Activated T-helper 1 cell treated with anti-CD3 and anti-CD28 coated beads, Interleukin-12 subunit alpha, Interleukin-12 subunit beta, Interleukin-2, Interleukin-4 antibody, amounts not matched to agents 30 ng/mL and 10 ng/mL and 1 ng/mL, durations not matched to agents 14 hours and 24 hours and 36 hours (primary cell): ENCODE data around the gene SMIM9. TPM values are rescaled to one million over a fixed set of nuclear protein-coding genes. Genes with fewer than 3 reads are reported as not detected.
A peak's percentile ranks its signal among the peaks of the same experiment; 100 is the strongest.

Experiments used
- DNase-seq: peaks from one replicate; pipeline ENCODE4 v3.0.0; 2021; ENCODE audit warnings: low spot score
- H3K27ac Mint-ChIP-seq: one replicate; pipeline ENCODE4 v1.8.0; 2021; ENCODE audit warnings: mild to moderate bottlenecking, mixed read lengths
- H3K27me3 Mint-ChIP-seq: one replicate; pipeline ENCODE4 v1.8.0; 2022; ENCODE audit warnings: mild to moderate bottlenecking, moderate library complexity, mixed read lengths; ENCODE audit not compliant: insufficient read depth
- H3K36me3 Mint-ChIP-seq: one replicate; pipeline ENCODE4 v1.8.0; 2021; ENCODE audit warnings: low read depth, mixed read lengths
- H3K4me1 Mint-ChIP-seq: one replicate; pipeline ENCODE4 v1.8.0; 2021; ENCODE audit warnings: low read depth, mixed read lengths
- H3K4me3 Mint-ChIP-seq: one replicate; pipeline ENCODE4 v1.8.0; 2021; ENCODE audit warnings: mild to moderate bottlenecking, moderate library complexity, mixed read lengths
- H3K9me3 Mint-ChIP-seq: one replicate; pipeline ENCODE4 v1.8.0; 2021; ENCODE audit warnings: mixed read lengths
- intact Hi-C: fragments of 100-400 bp; cut with micrococcal nuclease; formaldehyde crosslinking; loops from one replicate; pipeline ENCODE4 v1.15.1; 2024
- total RNA-seq: library from RNA; stranded (reverse); gene quantifications from 2 replicates; pipeline ENCODE4 v1.2.3, GENCODE V29; 2022

SMIM9 gene
- total RNA-seq, 1 donor from 2014 or later, result not detected

DNA sequence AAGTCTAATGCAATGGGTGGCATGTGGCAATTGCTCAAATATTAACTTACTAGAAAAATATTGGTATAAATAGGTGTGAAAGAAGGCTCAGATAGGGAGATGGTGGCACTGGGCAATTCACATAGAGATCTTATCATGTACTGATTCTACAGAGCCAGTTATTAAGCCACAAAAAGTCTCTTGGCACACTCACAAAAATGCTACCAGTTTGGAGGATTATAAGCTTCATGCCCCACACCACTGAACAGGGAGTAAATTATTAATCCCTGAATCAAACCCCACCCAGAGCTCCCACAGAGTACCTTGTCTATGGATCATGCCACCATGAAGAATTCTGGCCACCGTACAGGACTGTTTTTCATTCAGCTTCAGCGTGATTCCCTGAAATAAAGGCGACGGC is 43.0 kb downstream of the SMIM9 start:
- Mint-ChIP-seq H3K4me3 (no peak overlapping the region), H3K9me3 (no peaks in the 10 kb centered on the region), H3K27me3 (no peaks in the 10 kb centered on the region), H3K4me1 (peaks cover 8% of the 10 kb centered on the region), H3K36me3 (peaks cover 23% of the 10 kb centered on the region), H3K27ac (no peak overlapping the region)
- intact Hi-C loops, result no loop called here
- no peak for DNase-seq

DNA sequence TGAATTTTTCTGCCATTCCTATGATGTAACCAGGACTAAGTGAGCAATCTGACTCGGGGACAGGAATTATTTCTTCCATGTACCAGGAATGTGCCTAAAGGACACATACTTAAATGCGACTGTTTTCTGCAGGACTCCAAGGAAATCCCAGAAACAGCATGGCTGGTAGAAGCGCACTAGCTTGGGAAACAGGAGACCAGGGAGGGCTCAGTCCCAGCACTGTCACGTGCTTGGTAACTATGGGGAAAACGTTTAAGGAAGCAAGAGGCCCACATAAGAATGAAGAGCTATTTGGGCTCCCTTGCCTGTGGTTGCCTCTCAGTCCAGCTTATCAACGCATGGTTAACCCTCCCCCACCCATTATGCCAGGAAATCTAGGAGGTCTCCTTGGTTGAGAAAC is 48.7 kb downstream of the SMIM9 start:
- Mint-ChIP-seq H3K36me3 (peaks cover 35% of the 10 kb centered on the region), H3K9me3 (no peaks in the 10 kb centered on the region), H3K27ac (no peak overlapping the region), H3K27me3 (no peaks in the 10 kb centered on the region), H3K4me3 (no peak overlapping the region), H3K4me1 (peaks cover 28% of the 10 kb centered on the region)
- intact Hi-C loops, result no loop called here
- DNase-seq, result no peak

DNA sequence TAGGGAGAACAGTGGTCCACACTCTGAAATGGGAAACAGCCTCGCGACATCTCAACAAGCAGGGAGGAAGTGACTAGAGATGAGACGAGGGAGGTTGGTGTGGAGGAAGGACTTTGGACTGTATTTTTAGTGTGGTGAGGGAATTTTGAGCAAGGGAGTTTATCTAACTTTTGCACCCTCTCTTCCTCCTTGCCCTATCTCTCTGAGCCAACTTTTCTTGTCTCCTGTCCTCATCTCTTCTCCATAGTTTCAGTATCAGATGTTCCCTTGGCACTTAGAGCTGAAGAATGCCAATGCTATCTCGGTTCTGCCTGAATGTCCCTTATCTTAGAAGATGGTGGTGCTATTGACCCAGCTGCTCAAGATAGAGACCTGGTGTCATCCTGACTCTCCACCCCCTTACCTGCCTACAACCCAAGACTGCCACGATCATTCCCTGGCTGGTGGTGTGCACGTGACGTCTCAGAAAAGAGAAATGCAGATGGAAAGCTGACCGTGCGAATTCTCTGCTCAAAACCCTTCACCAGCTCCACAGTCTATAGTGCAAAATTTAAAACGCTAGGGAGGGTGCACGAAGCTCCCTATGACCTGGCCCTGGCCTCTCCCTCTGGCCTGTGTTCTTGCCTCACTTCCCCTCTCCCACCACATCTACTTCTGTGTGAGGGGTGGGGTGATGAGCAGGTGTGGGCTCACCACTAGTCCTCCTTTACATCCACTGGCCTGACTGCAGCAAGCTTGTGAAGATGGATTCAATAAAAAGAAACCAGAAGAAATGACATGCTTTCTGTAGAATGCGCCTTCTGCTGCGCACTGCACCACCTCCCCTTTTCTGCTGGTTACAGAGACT is 50.1 kb downstream of the SMIM9 start:
- intact Hi-C loops, result no loop called here
- no peaks in the 10 kb centered on the region for H3K9me3 Mint-ChIP-seq
- peaks cover 28% of the 10 kb centered on the region for H3K4me1 Mint-ChIP-seq
- no peaks in the 10 kb centered on the region for H3K27me3 Mint-ChIP-seq
- DNase-seq, result no peak
- peak overlapping the region; percentile 46 for H3K27ac Mint-ChIP-seq
- H3K36me3 Mint-ChIP-seq, result peaks cover 32% of the 10 kb centered on the region
- H3K4me3 Mint-ChIP-seq, result peak overlapping the region; percentile 16

GRCh38 chrX:154780968-154781367 is 53.5 kb downstream of the SMIM9 start:
- intact Hi-C loops, result no loop called here
- H3K27me3 Mint-ChIP-seq, result no peaks in the 10 kb centered on the region
- H3K4me3 Mint-ChIP-seq, result no peak overlapping the region
- no peak overlapping the region for H3K27ac Mint-ChIP-seq
- peaks cover 33% of the 10 kb centered on the region for H3K4me1 Mint-ChIP-seq
- H3K36me3 Mint-ChIP-seq, result peaks cover 34% of the 10 kb centered on the region
- H3K9me3 Mint-ChIP-seq, result no peaks in the 10 kb centered on the region
- no peak for DNase-seq

GRCh38 chrX:154779261-154779660 is 55.2 kb downstream of the SMIM9 start:
- intact Hi-C loops, result no loop called here
- Mint-ChIP-seq H3K36me3 (peaks cover 40% of the 10 kb centered on the region), H3K4me3 (no peak overlapping the region), H3K4me1 (peaks cover 26% of the 10 kb centered on the region), H3K27me3 (no peaks in the 10 kb centered on the region), H3K9me3 (no peaks in the 10 kb centered on the region), H3K27ac (no peak overlapping the region)
- DNase-seq, result no peak

DNA sequence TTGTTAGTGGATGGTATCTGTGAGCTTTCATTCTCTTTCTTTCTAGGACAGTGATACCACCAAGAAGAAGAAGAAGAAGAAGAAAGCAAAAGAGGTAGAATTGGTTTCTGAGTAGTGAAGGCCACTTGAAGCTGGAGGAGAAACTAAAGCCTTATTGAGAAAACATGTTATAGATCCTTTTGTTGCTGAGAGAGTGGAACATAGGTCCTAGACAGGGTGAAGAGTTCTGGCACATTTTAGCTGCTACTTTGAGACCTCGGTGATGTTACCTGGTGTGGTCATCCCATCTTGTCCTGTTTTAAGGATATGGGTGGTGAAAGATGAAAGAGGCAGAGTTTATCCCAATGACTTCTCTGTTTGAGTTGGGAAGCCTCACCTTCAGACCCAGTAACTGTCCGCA is 57.7 kb downstream of the SMIM9 start:
- H3K27ac Mint-ChIP-seq, result peak overlapping the region; percentile 34
- no peak for DNase-seq
- intact Hi-C loops, result loop anchor here (1.0 to 2.0 kb wide), 3 partner anchors 14 to 64 kb away; partner anchors contain the start of gene DKC1
- no peaks in the 10 kb centered on the region for H3K9me3 Mint-ChIP-seq
- no peaks in the 10 kb centered on the region for H3K27me3 Mint-ChIP-seq
- H3K36me3 Mint-ChIP-seq, result peaks cover 39% of the 10 kb centered on the region
- peaks cover 18% of the 10 kb centered on the region for H3K4me1 Mint-ChIP-seq
- no peak overlapping the region for H3K4me3 Mint-ChIP-seq

GRCh38 chrX:154775419-154776349 is 58.8 kb downstream of the SMIM9 start:
- Mint-ChIP-seq H3K36me3 (peaks cover 36% of the 10 kb centered on the region), H3K9me3 (no peaks in the 10 kb centered on the region), H3K4me3 (peak overlapping the region; percentile 24), H3K27ac (peak overlapping the region; percentile 57), H3K27me3 (no peaks in the 10 kb centered on the region), H3K4me1 (peaks cover 23% of the 10 kb centered on the region)
- intact Hi-C loops, result loop anchor here (1.0 to 2.0 kb wide), 3 partner anchors 13 to 65 kb away; partner anchors contain the start of gene DKC1
- no peak for DNase-seq

DNA sequence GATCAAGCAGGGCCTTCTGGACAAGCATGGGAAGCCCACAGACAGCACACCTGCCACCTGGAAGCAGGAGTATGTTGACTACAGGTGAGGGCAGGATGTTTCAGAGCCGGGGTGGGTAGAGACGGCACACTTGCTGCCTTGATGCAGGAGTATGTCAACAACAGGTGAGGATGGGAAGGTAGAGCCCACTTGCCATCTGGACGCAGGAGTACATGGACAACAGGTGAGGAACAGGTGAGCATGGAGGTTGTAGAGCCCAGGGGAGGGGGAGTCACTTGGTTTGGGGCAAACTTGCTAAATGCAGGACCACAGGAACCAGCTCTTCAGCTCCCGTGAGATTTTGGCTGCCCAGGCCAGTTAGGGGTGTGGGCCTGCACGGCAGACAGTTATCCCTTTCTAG is 59.8 kb downstream of the SMIM9 start:
- intact Hi-C loops, result no loop called here
- Mint-ChIP-seq H3K4me3 (no peak overlapping the region), H3K4me1 (peaks cover 23% of the 10 kb centered on the region), H3K27ac (peak overlapping the region; percentile 76), H3K27me3 (no peaks in the 10 kb centered on the region), H3K9me3 (no peaks in the 10 kb centered on the region), H3K36me3 (peaks cover 36% of the 10 kb centered on the region)
- no peak for DNase-seq

Other genes with a start within 250 kb of the SMIM9 start
- gene CTAG1A, start 249.5 kb downstream of the SMIM9 start, total RNA-seq, result not detected in 2 replicates
- not detected in 2 replicates for gene CTAG1B, start 215.4 kb downstream of the SMIM9 start, total RNA-seq
- gene CTAG2, start 181.1 kb downstream of the SMIM9 start, total RNA-seq, result not detected in 2 replicates
- gene GAB3, start 83.6 kb downstream of the SMIM9 start, total RNA-seq, result 5.1 TPM in 2 replicates
- 186 and 188 TPM in 2 replicates for gene DKC1, start 71.8 kb downstream of the SMIM9 start, total RNA-seq
- 27.8 and 28.7 TPM in 2 replicates for gene MPP1, start 29.2 kb downstream of the SMIM9 start, total RNA-seq
- 23.6 and 24.1 TPM in 2 replicates for gene F8A1, start 51.7 kb upstream of the SMIM9 start, total RNA-seq
- gene F8, start 188.1 kb upstream of the SMIM9 start, total RNA-seq, result 2.7 and 2.9 TPM in 2 replicates
- gene FUNDC2, start 192.2 kb upstream of the SMIM9 start, total RNA-seq, result 74.1 and 79.1 TPM in 2 replicates
- gene CMC4, start 236.5 kb upstream of the SMIM9 start, total RNA-seq, result 1.3 and 3.0 TPM in 2 replicates
- gene MTCP1, start 236.5 kb upstream of the SMIM9 start, total RNA-seq, result 9.1 and 12.7 TPM in 2 replicates
- 28.9 and 30.5 TPM in 2 replicates for gene BRCC3, start 236.8 kb upstream of the SMIM9 start, total RNA-seq